Prostate gland (tissue), 2 donors: ENCODE data around the gene IMMT. TPM values are rescaled to one million over a fixed set of nuclear protein-coding genes. Genes with fewer than 3 reads are reported as not detected.
A peak's percentile ranks its signal among the peaks of the same experiment; 100 is the strongest.

Experiments
- DNase-seq: peaks from one replicate; pipeline ENCODE4 v3.0.0-alpha.2; 2019; ENCODE audit warnings: low spot score
- H3K27ac ChIP-seq, 2 donors: fragments of 200-600 bp; sonication (generic); 2 replicates each; pipeline ENCODE4 v1.5.1; 2017 to 2019
- H3K27me3 ChIP-seq: fragments of 200-600 bp; sonication (generic); replicated peaks from 2 replicates; pipeline ENCODE4 v1.5.1; 2019; ENCODE audit not compliant: insufficient read depth
- H3K36me3 ChIP-seq, 2 donors: fragments of 200-600 bp; sonication (generic); 1 replicate in 1 of 2; 2 replicates in 1 of 2; pipeline versions ENCODE4 v1.5.1 to v1.8.1; 2017 to 2019
- H3K4me1 ChIP-seq: fragments of 200-600 bp; sonication (generic); replicated peaks from 2 replicates; pipeline ENCODE4 v1.5.1; 2019
- H3K4me3 ChIP-seq, 2 donors: fragments of 200-600 bp; sonication (generic); 2 replicates each; pipeline ENCODE4 v1.5.1; 2017 to 2019
- H3K9me3 ChIP-seq: fragments of 200-600 bp; sonication (generic); 2 replicates; pipeline ENCODE4 v1.5.1; 2017
- CTCF ChIP-seq, 4 experiments: fragments of 200-600 bp in 2 of 4; fragments of 450-650 bp in 2 of 4; sonication (generic) in 2 of 4; IDR thresholded peaks; 1 replicate in 3 of 4; 2 replicates in 1 of 4; pipeline ENCODE4 v1.5.1; 2016 to 2019; ENCODE audit warnings: antibody characterized with exemption in 4 of 4, mild to moderate bottlenecking in 2 of 4, moderate library complexity in 2 of 4
- POLR2A ChIP-seq: fragments of 450-650 bp; IDR thresholded peaks from one replicate; pipeline ENCODE4 v1.6.1; 2016; ENCODE audit warnings: antibody characterized with exemption, mild to moderate bottlenecking
- POLR2AphosphoS5 ChIP-seq: sonication (generic); formaldehyde crosslinking; IDR thresholded peaks from one replicate; pipeline ENCODE4 v1.6.1; 2017; ENCODE audit warnings: antibody characterized with exemption
- WGBS: methylation state at CpG from one replicate; pipeline ENCODE4 v1.1.5; 2018; 5-methylcytosine and 5-hydroxymethylcytosine counted together
- intact Hi-C: fragments of 100-400 bp; cut with DNase I; formaldehyde crosslinking; loops from one replicate; pipeline ENCODE4 v1.14.2; 2022
- total RNA-seq, 2 donors: library from RNA; depleted of rRNA; stranded (reverse); fragments of >200 nt; gene quantifications; one replicate each; pipeline ENCODE4 v1.1.0, GENCODE V29; 2016

Gene IMMT
- total RNA-seq, 2 donors from 2014 or later = 32.6 to 52.5 TPM

DNA sequence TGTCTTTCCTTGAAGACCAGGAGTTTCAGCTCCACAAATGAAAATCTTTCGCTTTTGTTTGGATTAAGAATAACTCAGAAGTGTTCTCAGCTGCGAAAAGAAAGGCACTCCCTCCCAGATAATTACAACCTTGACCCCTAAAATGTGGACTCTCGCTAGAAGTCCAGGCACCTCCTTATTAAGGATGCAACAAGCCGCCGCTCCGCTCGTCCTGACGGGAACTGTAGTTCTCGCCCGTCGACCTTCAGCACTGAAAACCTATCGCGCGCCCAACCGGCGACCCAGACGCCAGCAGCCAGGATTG is 559 bp downstream of the IMMT start:
- TF ChIP-seq CTCF (IDR thresholded peaks at IDR 0.05) (no peak), POLR2A (no peak), POLR2AphosphoS5 (peak; percentile 75)
- H3K27ac ChIP-seq = peak overlapping the region; percentile 97 to 98

DNA sequence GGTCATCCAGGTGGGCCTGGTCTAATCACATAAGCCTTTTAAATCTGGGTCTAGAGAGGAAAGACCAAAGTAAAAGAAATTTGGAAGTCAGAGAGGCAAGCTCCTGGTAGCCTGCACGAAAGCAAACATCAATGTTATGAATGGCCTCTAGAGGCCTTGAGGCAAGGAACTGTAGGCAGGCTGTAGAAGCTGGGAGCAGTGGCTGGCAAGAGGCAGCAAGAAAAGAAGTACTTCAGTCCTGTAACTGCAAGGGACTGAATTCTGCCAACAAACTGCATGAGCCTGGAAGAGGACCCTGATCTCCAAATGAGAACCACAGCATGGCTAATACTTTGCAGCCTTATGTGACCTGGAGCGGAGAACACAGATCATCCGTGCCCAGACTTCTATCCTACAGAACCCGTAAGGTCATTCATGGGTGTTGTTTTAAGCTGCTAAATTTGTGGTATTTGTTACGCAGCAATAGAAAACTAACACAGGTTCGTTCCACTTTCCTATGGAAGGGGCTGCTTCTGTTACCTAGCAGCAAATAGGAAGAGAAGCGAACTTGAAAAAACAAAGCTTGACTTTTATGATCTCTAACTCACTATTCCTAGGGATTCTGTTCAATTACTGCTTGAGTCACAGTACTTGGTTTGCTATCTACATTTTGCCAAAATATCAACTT is 1.2 kb downstream of the IMMT start:
- Histone ChIP-seq H3K27me3 (no peaks in the 10 kb centered on the region), H3K27ac (peak overlapping the region; percentile 97 to 98), H3K4me3 (peak overlapping the region in 1 of 2 donors; percentile 84), H3K9me3 (no peaks in the 10 kb centered on the region), H3K4me1 (no peaks in the 10 kb centered on the region), H3K36me3 (no peaks in the 10 kb centered on the region)
- DNase-seq = no peak
- intact Hi-C loops = no loop called here
- TF ChIP-seq CTCF (IDR thresholded peaks at IDR 0.05) (no peak), POLR2A (no peak), POLR2AphosphoS5 (no peak)
- WGBS = 65% methylated on average over 7 of the region's 7 CpGs

More for the DNA sequence above, 559 bp downstream of the IMMT start:
- H3K4me3 ChIP-seq = peak overlapping the region; percentile 84 to 96
- no peaks in the 10 kb centered on the region for H3K4me1 ChIP-seq
- no peaks in the 10 kb centered on the region for H3K27me3 ChIP-seq
- under 1% methylated on average over 17 of the region's 17 CpGs for WGBS
- intact Hi-C loops = no loop called here
- H3K9me3 ChIP-seq = no peaks in the 10 kb centered on the region
- DNase-seq = peak; percentile 95
- H3K36me3 ChIP-seq = no peaks in the 10 kb centered on the region

GRCh38 chr2:86189782-86190416 is 5.4 kb downstream of the IMMT start:
- Histone ChIP-seq H3K36me3 (no peaks in the 10 kb centered on the region), H3K27me3 (no peaks in the 10 kb centered on the region), H3K27ac (no peak overlapping the region), H3K4me1 (no peaks in the 10 kb centered on the region), H3K4me3 (no peak overlapping the region), H3K9me3 (no peaks in the 10 kb centered on the region)
- WGBS = 84% methylated on average over 7 of the region's 7 CpGs
- DNase-seq = no peak
- intact Hi-C loops = no loop called here
- TF ChIP-seq POLR2A = no peak
- no peak for TF ChIP-seq CTCF (IDR thresholded peaks at IDR 0.05)

DNA sequence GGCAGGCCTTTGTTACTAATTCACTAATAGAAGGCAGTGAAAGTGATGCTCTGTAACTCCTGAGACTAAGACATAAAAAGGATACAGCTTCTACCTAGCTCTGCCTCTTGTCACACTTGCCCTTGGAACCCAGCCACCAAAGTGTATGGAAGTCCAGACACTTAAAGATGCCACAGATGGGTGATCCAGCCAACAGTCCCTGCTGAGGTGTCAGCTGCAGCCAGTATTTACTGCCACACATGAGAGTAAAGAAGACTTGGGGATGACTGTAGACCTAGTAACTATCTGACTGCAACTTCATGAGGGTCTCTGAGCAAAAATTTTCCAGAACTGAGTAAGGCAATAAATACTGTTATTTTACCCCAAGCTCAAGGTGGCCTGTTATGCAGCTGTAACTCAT is 8.8 kb downstream of the IMMT start:
- H3K4me1 ChIP-seq = no peaks in the 10 kb centered on the region
- TF ChIP-seq CTCF (IDR thresholded peaks at IDR 0.05) (no peak), POLR2AphosphoS5 (no peak), POLR2A (no peak)
- no peak overlapping the region for H3K27ac ChIP-seq

More for the DNA sequence above, 8.8 kb downstream of the IMMT start:
- no peaks in the 10 kb centered on the region for H3K36me3 ChIP-seq
- no peaks in the 10 kb centered on the region for H3K27me3 ChIP-seq
- no peak for DNase-seq
- H3K4me3 ChIP-seq = no peak overlapping the region
- no peaks in the 10 kb centered on the region for H3K9me3 ChIP-seq
- intact Hi-C loops = no loop called here
